Suppressor macrophage (primary cell): ENCODE results near the gene SLC50A1.
A peak's percentile ranks its signal among the peaks of the same experiment; 100 is the strongest.
"Not testable (repeated sequence)": the region's sequence is repeated elsewhere in the genome, so short reads cannot be mapped to it uniquely, and the experiment has no call there.

Experiments
- DNase-seq, 4 experiments: peaks; one replicate each; pipeline ENCODE4 v3.0.0-alpha.2; 2020 to 2022

SLC50A1 gene

GRCh38 chr1:155117610-155118009 lies 18.0 kb upstream of the SLC50A1 start:
- no peak for DNase-seq

- DNase-seq, result not testable (repeated sequence)
Measured at GRCh38 chr1:155118090-155118489, 17.6 kb upstream of the SLC50A1 start.

GRCh38 chr1:155120253-155120652 lies 15.4 kb upstream of the SLC50A1 start:
- no peak for DNase-seq

- no peak for DNase-seq
Measured at GRCh38 chr1:155121249-155121648, 14.4 kb upstream of the SLC50A1 start.

GRCh38 chr1:155122308-155122707 lies 13.3 kb upstream of the SLC50A1 start:
- DNase-seq, result no peak

GRCh38 chr1:155123801-155124200 lies 11.9 kb upstream of the SLC50A1 start:
- no peak for DNase-seq

- no peak for DNase-seq
Measured at GRCh38 chr1:155124503-155125463, 10.9 kb upstream of the SLC50A1 start.

GRCh38 chr1:155125511-155125945 lies 10.1 kb upstream of the SLC50A1 start:
- no peak for DNase-seq

GRCh38 chr1:155125946-155126555 lies 9.6 kb upstream of the SLC50A1 start:
- no peak for DNase-seq

GRCh38 chr1:155126556-155127104 lies 9.0 kb upstream of the SLC50A1 start:
- DNase-seq, result peak in 3 of 4 experiments; percentile 17 to 43 (median 35)

GRCh38 chr1:155127105-155127966 lies 8.3 kb upstream of the SLC50A1 start, which contains the start of gene EFNA1:
EFNA1 (plus strand) TSS chr1:155127876; CDS start chr1:155127978, 102 bp downstream.
- DNase-seq, result peak; percentile 40 to 67 (median 53)

GRCh38 chr1:155127967-155128754 lies 7.5 kb upstream of the SLC50A1 start:
- DNase-seq, result no peak

- DNase-seq, result peak in 2 of 4 experiments; percentile 24 to 25
Measured at GRCh38 chr1:155128755-155129473, 6.7 kb upstream of the SLC50A1 start.

GRCh38 chr1:155130272-155131006 lies 5.2 kb upstream of the SLC50A1 start:
- DNase-seq, result no peak

GRCh38 chr1:155131285-155131684 lies 4.4 kb upstream of the SLC50A1 start:
- no peak for DNase-seq

GRCh38 chr1:155131856-155132255 lies 3.8 kb upstream of the SLC50A1 start:
- no peak for DNase-seq

- DNase-seq, result no peak
Measured at GRCh38 chr1:155133799-155134281, 1.8 kb upstream of the SLC50A1 start.

- no peak for DNase-seq
Measured at GRCh38 chr1:155134322-155134721, 1.3 kb upstream of the SLC50A1 start.

GRCh38 chr1:155134880-155135414 lies 705 bp upstream of the SLC50A1 start:
- DNase-seq, result peak; percentile 94 to 97 (median 96)

- DNase-seq, result no peak
Measured at GRCh38 chr1:155136748-155137147, 1.1 kb downstream of the SLC50A1 start.
